ENCODE results near the gene STK11IP. TPM values are rescaled to one million over a fixed set of nuclear protein-coding genes. Genes with fewer than 3 reads are reported as not detected.

Gene STK11IP
- total RNA-seq, 1 donor from 2014 or later: 25.7 TPM

- Histone ChIP-seq H3K9me3 (no peaks in the 10 kb centered on the region), H3K4me1 (no peaks in the 10 kb centered on the region), H3K36me3 (peaks cover 23% of the 10 kb centered on the region), H3K27ac (no peak overlapping the region), H3K4me3 (no peak overlapping the region), H3K27me3 (no peaks in the 10 kb centered on the region)
- ATAC-seq (no peak), DNase-seq (no peak)
- TF ChIP-seq CTCF (IDR thresholded peaks at IDR 0.05): no peak
- intact Hi-C loops (cut with DNase I): no loop called here
Measured at GRCh38 chr2:219614076-219614860, 16.6 kb downstream of the STK11IP start.

GRCh38 chr2:219615036-219615435 is 17.4 kb downstream of the STK11IP start:
- intact Hi-C loops (cut with DNase I): no loop called here
- ATAC-seq: no peak
- Histone ChIP-seq H3K4me3 (no peak overlapping the region), H3K4me1 (no peaks in the 10 kb centered on the region), H3K36me3 (peaks cover 21% of the 10 kb centered on the region), H3K27me3 (no peaks in the 10 kb centered on the region), H3K27ac (no peak overlapping the region), H3K9me3 (no peaks in the 10 kb centered on the region)
- no peak for DNase-seq
- no peak for TF ChIP-seq CTCF (IDR thresholded peaks at IDR 0.05)

GRCh38 chr2:219615894-219616293 is 18.2 kb downstream of the STK11IP start:
- intact Hi-C loops (cut with DNase I): no loop called here
- Histone ChIP-seq H3K27me3 (no peaks in the 10 kb centered on the region), H3K4me3 (no peak overlapping the region), H3K9me3 (no peaks in the 10 kb centered on the region), H3K4me1 (no peaks in the 10 kb centered on the region), H3K36me3 (peaks cover 21% of the 10 kb centered on the region), H3K27ac (no peak overlapping the region)
- no peak for ATAC-seq
- no peak for TF ChIP-seq CTCF (IDR thresholded peaks at IDR 0.05)
- DNase-seq: no peak

GRCh38 chr2:219616550-219616949 is 18.9 kb downstream of the STK11IP start:
- no peaks in the 10 kb centered on the region for H3K27me3 ChIP-seq
- H3K9me3 ChIP-seq: no peaks in the 10 kb centered on the region
- intact Hi-C loops (cut with DNase I): no loop called here
- H3K4me1 ChIP-seq: no peaks in the 10 kb centered on the region
- no peak for ATAC-seq
- H3K36me3 ChIP-seq: peaks cover 21% of the 10 kb centered on the region
- H3K27ac ChIP-seq: no peak overlapping the region
- DNase-seq: no peak
- TF ChIP-seq CTCF (IDR thresholded peaks at IDR 0.05): no peak
- no peak overlapping the region for H3K4me3 ChIP-seq

GRCh38 chr2:219618733-219619122 is 21.1 kb downstream of the STK11IP start:
- H3K9me3 ChIP-seq: no peaks in the 10 kb centered on the region
- no peak overlapping the region for H3K4me3 ChIP-seq
- DNase-seq: no peak
- no peak for TF ChIP-seq CTCF (IDR thresholded peaks at IDR 0.05)
- peaks cover 21% of the 10 kb centered on the region for H3K36me3 ChIP-seq
- H3K27me3 ChIP-seq: no peaks in the 10 kb centered on the region
- ATAC-seq: no peak
- H3K4me1 ChIP-seq: no peaks in the 10 kb centered on the region
- H3K27ac ChIP-seq: no peak overlapping the region
- intact Hi-C loops (cut with DNase I): no loop called here

Data from upper lobe of right lung (tissue), 1 donor.